GM19455 (cell line): ENCODE measurements around the gene PROSER3.
A peak's percentile ranks its signal among the peaks of the same experiment; 100 is the strongest.

Experiments used
- ATAC-seq: cut with Tn5 transposase; IDR thresholded peaks from one replicate; pipeline ENCODE4 v1.9.1; 2021; ENCODE audit not compliant: unreplicated experiment

Gene PROSER3

GRCh38 chr19:35757749-35758608 is at the start of gene PROSER3:
Gene PROSER3, plus strand, starts transcription at chr19:35758176. Its CDS starts 40 bp downstream, at chr19:35758216.
- peak; percentile 90 for ATAC-seq

GRCh38 chr19:35708391-35708790 is 49.6 kb upstream of the PROSER3 start:
- ATAC-seq = no peak

GRCh38 chr19:35710784-35711723 is 46.9 kb upstream of the PROSER3 start:
- ATAC-seq = no peak

- ATAC-seq = no peak
These were observed 45.1 kb upstream of the PROSER3 start for GRCh38 chr19:35712567-35713505.

GRCh38 chr19:35713506-35713850 is 44.5 kb upstream of the PROSER3 start:
- ATAC-seq = no peak

- ATAC-seq = no peak
These were observed 44.0 kb upstream of the PROSER3 start for GRCh38 chr19:35713904-35714495.

GRCh38 chr19:35714601-35715354 is 43.2 kb upstream of the PROSER3 start:
- no peak for ATAC-seq

- ATAC-seq = no peak
These were observed 42.6 kb upstream of the PROSER3 start for GRCh38 chr19:35715355-35715809.

- ATAC-seq = no peak
These were observed 41.8 kb upstream of the PROSER3 start for GRCh38 chr19:35715981-35716800.

- peak; percentile 49 for ATAC-seq
These were observed 40.9 kb upstream of the PROSER3 start for GRCh38 chr19:35716801-35717664.

- ATAC-seq = peak; percentile 41
These were observed 40.2 kb upstream of the PROSER3 start, which contains the start of gene KMT2B for GRCh38 chr19:35717665-35718344. Gene KMT2B, plus strand, starts transcription at chr19:35718003. Its CDS starts 16 bp downstream, at chr19:35718019.

- ATAC-seq = peak; percentile 5
These were observed 39.5 kb upstream of the PROSER3 start for GRCh38 chr19:35718345-35719041.

- no peak for ATAC-seq
These were observed 38.4 kb upstream of the PROSER3 start for GRCh38 chr19:35719402-35720162.

- ATAC-seq = no peak
These were observed 37.8 kb upstream of the PROSER3 start for GRCh38 chr19:35720163-35720524.

- no peak for ATAC-seq
These were observed 37.3 kb upstream of the PROSER3 start for GRCh38 chr19:35720648-35721047.

- ATAC-seq = no peak
These were observed 36.6 kb upstream of the PROSER3 start for GRCh38 chr19:35721374-35721773.
